Heart left ventricle (tissue), 16 donors: ENCODE results near the gene PNISR. TPM values are rescaled to one million over a fixed set of nuclear protein-coding genes. Genes with fewer than 3 reads are reported as not detected.

Experiments used
- ATAC-seq, 4 donors: fragments of 200-7000 bp; cut with Tn5 transposase; one replicate each; pipeline ENCODE4 v1.9.1; 2020 to 2022; ENCODE audit warnings: moderate library complexity in 4 of 4, mild to moderate bottlenecking in 3 of 4, moderate number of reproducible peaks in 1 of 4
- DNase-seq, 5 donors: peaks; one replicate each; pipeline ENCODE4 v3.0.0-alpha.2; 2020
- H3K27ac ChIP-seq, 12 donors: fragments of 200-600 bp; sonication (generic) in 4 of 12; one replicate each; pipeline versions ENCODE4 v1.5.0 to v1.8.0; 2016 to 2022; ENCODE audit warnings: mild to moderate bottlenecking in 2 of 12
- H3K27me3 ChIP-seq, 9 donors: fragments of 200-600 bp; sonication (generic) in 2 of 9; one replicate each; pipeline versions ENCODE4 v1.5.1 to v1.8.0; 2016 to 2022; ENCODE audit warnings: mild to moderate bottlenecking in 3 of 9
- H3K36me3 ChIP-seq, 9 donors: fragments of 200-600 bp; sonication (generic) in 2 of 9; one replicate each; pipeline versions ENCODE4 v1.5.0 to v1.8.0; 2018 to 2022; ENCODE audit warnings: mild to moderate bottlenecking in 2 of 9
- H3K4me1 ChIP-seq, 12 donors: fragments of 200-600 bp; sonication (generic) in 4 of 12; one replicate each; pipeline versions ENCODE4 v1.5.0 to v1.8.0; 2016 to 2022; ENCODE audit warnings: mild to moderate bottlenecking in 3 of 12
- H3K4me3 ChIP-seq, 12 donors: fragments of 200-600 bp; sonication (generic) in 4 of 12; one replicate each; pipeline versions ENCODE4 v1.5.0 to v1.8.0; 2017 to 2022; ENCODE audit warnings: mild to moderate bottlenecking in 9 of 12, moderate library complexity in 4 of 12
- H3K9me3 ChIP-seq, 12 donors: fragments of 200-600 bp; sonication (generic) in 4 of 12; one replicate each; pipeline versions ENCODE4 v1.5.0 to v1.8.0; 2016 to 2022; ENCODE audit warnings: mild to moderate bottlenecking in 1 of 12
- POLR2A ChIP-seq, 2 donors: fragments of 450-650 bp; IDR thresholded peaks; one replicate each; pipeline ENCODE4 v1.6.1; 2017; ENCODE audit warnings: antibody characterized with exemption in 2 of 2, mild to moderate bottlenecking in 2 of 2, moderate library complexity in 2 of 2
- WGBS, 4 donors: extraction: QIAGEN DNeasy Blood & Tissue Kit in 2 of 4; methylation state at CpG; one replicate each; pipeline versions ENCODE4 v1.1.5 to v1.1.7; 2013 to 2018; 5-methylcytosine and 5-hydroxymethylcytosine counted together
- intact Hi-C, 10 donors: fragments of 100-400 bp; cut with DNase I; formaldehyde crosslinking; loops; one replicate each; pipeline versions ENCODE4 v1.11.1 to v1.14.2; 2022
- polyA plus RNA-seq, 2 donors: library from polyadenylated mRNA; stranded (reverse); fragments of 200-250 nt; gene quantifications; one replicate each; pipeline ENCODE4 v1.2.3, GENCODE V29; 2013
- total RNA-seq, 9 donors: library from RNA; depleted of rRNA in 2 of 9; stranded (reverse); fragments of >200 nt in 2 of 9; fragmentation: NEBNext Ultra II Directional in 3 of 9; extraction: Animal tissue kit (Norgen Biotek cat#: 25700) in 3 of 9; gene quantifications; one replicate each; pipeline versions ENCODE4 v1.1.0 to v1.2.4, GENCODE V29; 2016 to 2023
- TF ChIP-seq, protein P1 (sequence below), 12 donors: fragments of 200-600 bp; sonication (generic) in 4 of 12; IDR thresholded peaks; one replicate each; pipeline versions ENCODE4 v1.5.0 to v1.8.0; 2018 to 2022; ENCODE audit warnings: antibody characterized with exemption in 12 of 12, mild to moderate bottlenecking in 5 of 12
- donor health status: ischemic (EF 13 %, LVEDD 7.1; RV severe dilation, severe dysfunction).
- donor health status: healthy with polysubstance abuse.
- donor health status: DM: no; HTN: yes; CAD: no.
- donor health status: DM: no; HTN: no; CAD: no.
- donor health status: ischemic (EF 25% LVEDD 6.9; RV normal size, moderate dysfunction).
- donor health status: ischemic (EF 25% LVEDD 5.7; RV mildly dilated, moderate dysfunction).
- donor health status: healthy.
- donor health status: DM: yes; HTN: yes; CAD: no.
- donor health status: ischemic (EF 35%, LVEDD 5.7; RV mildly dilated, moderate dysfunction).
- donor health status: nonischemic (EF 11% LVEDD 7.7; RV severe dilation, severe dysfunction).
- donor health status: DM: yes; HTN: yes; CAD: no.
- donor health status: PGD.
- donor health status: ischemic (EF 29% LVEDD 5.4; RV normal size, mild dysfunction).
- donor health status: nonischemic (EF 23%, LVEDD 6.1; RV moderate dilation, normal function).

Gene PNISR
- total and polyA plus RNA-seq, 11 donors = 20.8 to 64.8 (median 48.9) TPM

- Histone ChIP-seq H3K36me3 (peaks cover 0 to 94% (median 88%) of the 10 kb centered on the region in 9 donors), H3K4me1 (peaks cover 0 to 42% (median 17%) of the 10 kb centered on the region in 12 donors)
- intact Hi-C loops = no loop called here
Observed at GRCh38 chr6:99409672-99410071, 15.4 kb downstream of the PNISR start.

DNA sequence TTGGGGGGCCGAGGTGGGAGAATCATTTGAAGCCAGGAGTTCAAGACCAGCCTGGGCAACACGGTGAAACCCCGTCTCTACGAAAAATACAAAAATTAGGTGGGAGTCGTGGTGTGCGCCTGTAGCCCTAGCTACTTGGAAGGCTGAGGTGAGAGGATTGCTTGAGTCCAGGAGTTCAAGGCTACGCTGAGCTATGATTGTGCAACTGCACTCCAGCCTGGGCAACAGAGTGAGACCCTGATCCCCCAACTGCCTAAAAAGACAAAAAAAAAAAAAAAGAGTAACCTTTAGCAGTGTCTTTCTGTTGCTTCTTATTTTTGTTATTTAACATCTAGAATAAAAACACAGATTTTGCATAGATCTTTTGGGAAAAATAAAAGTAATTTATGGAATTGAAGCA is 18.0 kb downstream of the PNISR start:
- WGBS, 4 donors = 78 to 84% (median 82%) methylated on average over 7 of the region's 7 CpGs
- Histone ChIP-seq H3K27me3 (no peaks in the 10 kb centered on the region), H3K9me3 (no peaks in the 10 kb centered on the region), H3K4me1 (peaks cover 0 to 21% (median 3%) of the 10 kb centered on the region in 12 donors), H3K4me3 (no peak overlapping the region), H3K36me3 (peaks cover 0 to 100% (median 100%) of the 10 kb centered on the region in 9 donors), H3K27ac (no peak overlapping the region)
- no peak for TF ChIP-seq POLR2A (IDR thresholded peaks at IDR 0.05)
- TF ChIP-seq, protein P1, sequence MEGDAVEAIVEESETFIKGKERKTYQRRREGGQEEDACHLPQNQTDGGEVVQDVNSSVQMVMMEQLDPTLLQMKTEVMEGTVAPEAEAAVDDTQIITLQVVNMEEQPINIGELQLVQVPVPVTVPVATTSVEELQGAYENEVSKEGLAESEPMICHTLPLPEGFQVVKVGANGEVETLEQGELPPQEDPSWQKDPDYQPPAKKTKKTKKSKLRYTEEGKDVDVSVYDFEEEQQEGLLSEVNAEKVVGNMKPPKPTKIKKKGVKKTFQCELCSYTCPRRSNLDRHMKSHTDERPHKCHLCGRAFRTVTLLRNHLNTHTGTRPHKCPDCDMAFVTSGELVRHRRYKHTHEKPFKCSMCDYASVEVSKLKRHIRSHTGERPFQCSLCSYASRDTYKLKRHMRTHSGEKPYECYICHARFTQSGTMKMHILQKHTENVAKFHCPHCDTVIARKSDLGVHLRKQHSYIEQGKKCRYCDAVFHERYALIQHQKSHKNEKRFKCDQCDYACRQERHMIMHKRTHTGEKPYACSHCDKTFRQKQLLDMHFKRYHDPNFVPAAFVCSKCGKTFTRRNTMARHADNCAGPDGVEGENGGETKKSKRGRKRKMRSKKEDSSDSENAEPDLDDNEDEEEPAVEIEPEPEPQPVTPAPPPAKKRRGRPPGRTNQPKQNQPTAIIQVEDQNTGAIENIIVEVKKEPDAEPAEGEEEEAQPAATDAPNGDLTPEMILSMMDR (IDR thresholded peaks at IDR 0.05) = no peak
- ATAC-seq (no peak), DNase-seq (no peak)
- intact Hi-C loops = no loop called here

More at GRCh38 chr6:99409672-99410071, 15.4 kb downstream of the PNISR start:
- TF ChIP-seq, protein P1 (IDR thresholded peaks at IDR 0.05) = no peak
- no peak for TF ChIP-seq POLR2A (IDR thresholded peaks at IDR 0.05)
- no peak for ATAC-seq
- no peak overlapping the region for H3K27ac ChIP-seq
- no peaks in the 10 kb centered on the region for H3K27me3 ChIP-seq
- H3K9me3 ChIP-seq = no peaks in the 10 kb centered on the region
- H3K4me3 ChIP-seq = no peak overlapping the region
- no peak for DNase-seq

GRCh38 chr6:99402448-99402847 is 22.7 kb downstream of the PNISR start:
- peaks cover 0 to 100% (median 93%) of the 10 kb centered on the region in 9 donors for H3K36me3 ChIP-seq
- no peaks in the 10 kb centered on the region for H3K27me3 ChIP-seq
- intact Hi-C loops = no loop called here
- no peak overlapping the region for H3K4me3 ChIP-seq
- 82 to 93% (median 89%) methylated on average over 5 of the region's 5 CpGs for WGBS, 4 donors
- TF ChIP-seq POLR2A (IDR thresholded peaks at IDR 0.05) = no peak
- TF ChIP-seq, protein P1 (IDR thresholded peaks at IDR 0.05) = no peak
- no peak for ATAC-seq
- no peaks in the 10 kb centered on the region for H3K4me1 ChIP-seq
- no peak overlapping the region for H3K27ac ChIP-seq
- no peak for DNase-seq
- H3K9me3 ChIP-seq = no peaks in the 10 kb centered on the region

DNA sequence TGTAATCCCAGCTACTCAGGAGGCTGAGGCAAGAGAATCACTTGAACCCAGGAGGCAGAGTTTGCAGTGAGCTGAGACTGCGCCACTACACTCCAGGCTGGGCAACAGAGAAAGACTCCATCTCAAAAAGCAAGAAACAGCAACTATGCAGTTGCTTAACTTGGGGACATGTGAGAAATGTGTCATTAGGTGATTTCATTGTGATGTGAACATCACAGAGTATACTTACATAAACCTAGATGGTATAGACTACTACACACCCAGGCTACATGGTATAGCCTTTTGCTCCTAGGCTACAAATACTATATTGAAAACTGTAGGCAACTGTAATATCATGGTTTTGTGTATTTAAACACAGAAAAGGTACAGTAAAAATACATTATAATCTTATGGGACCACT is 27.8 kb downstream of the PNISR start:
- no peak for DNase-seq
- TF ChIP-seq POLR2A (IDR thresholded peaks at IDR 0.05) = no peak
- TF ChIP-seq, protein P1 (IDR thresholded peaks at IDR 0.05) = no peak
- Histone ChIP-seq H3K36me3 (peaks cover 0 to 55% (median 51%) of the 10 kb centered on the region in 9 donors), H3K27ac (no peak overlapping the region), H3K4me1 (peaks cover 0 to 9% (median 2%) of the 10 kb centered on the region in 12 donors), H3K27me3 (no peaks in the 10 kb centered on the region), H3K9me3 (no peaks in the 10 kb centered on the region), H3K4me3 (no peak overlapping the region)
- 48 to 92% (median 74%) methylated on average over 1 of the region's 1 CpG for WGBS, 4 donors
- ATAC-seq = no peak
- intact Hi-C loops = loop anchor here in 1 of 10 donors (2.0 kb wide), 1 partner anchor 26 kb away; no protein-coding TSS in a partner anchor
